IMR-90 (cell line): ENCODE data around the gene KANK3. TPM values are rescaled to one million over a fixed set of nuclear protein-coding genes. Genes with fewer than 3 reads are reported as not detected.
A peak's percentile ranks its signal among the peaks of the same experiment; 100 is the strongest.
"Not testable (repeated sequence)": the region's sequence is repeated elsewhere in the genome, so short reads cannot be mapped to it uniquely, and the experiment has no call there.

Source experiments
- ATAC-seq: fragments of 200-7000 bp; cut with Tn5 transposase; 2 replicates; pipeline ENCODE4 v1.9.1; 2020; ENCODE audit warnings: low read depth, mild to moderate bottlenecking, moderate library complexity
- BruUV-seq: library from RNA; stranded (reverse); fragments of 400-500 nt; replicated peaks from 2 replicates; lab custom pipeline; 2021; lab: Mats Ljungman, UMichigan
- CTCF ChIA-PET: fragments of 300-600 bp; formaldehyde crosslinking; extraction: SDS; loops from one replicate; lab custom pipeline; 2021; ENCODE audit warnings: antibody characterized with exemption; lab: Yijun Ruan, JAX
- POLR2A ChIA-PET: fragments of 300-600 bp; sonication (Branson Sonifier 250); formaldehyde crosslinking; loops from one replicate; lab custom pipeline; 2022; ENCODE audit warnings: antibody characterized with exemption; ENCODE audit not compliant: unreplicated experiment; lab: Charles Lee
- DNase-seq: peaks from one replicate; pipeline ENCODE4 v3.0.0; 2013
- H2AFZ ChIP-seq: replicated peaks from 2 replicates; pipeline ENCODE3; 2013; ENCODE audit warnings: low read length, mild to moderate bottlenecking; ENCODE audit not compliant: poor library complexity
- H2AK5ac ChIP-seq: 2 replicates; pipeline ENCODE4 v1.6.1; 2013; ENCODE audit warnings: low read depth, low read length, inconsistent platforms
- H2AK9ac ChIP-seq: replicated peaks from 2 replicates; pipeline ENCODE3; 2013; ENCODE audit warnings: mild to moderate bottlenecking, low read depth, low read length, moderate library complexity; ENCODE audit not compliant: poor library complexity
- H2BK120ac ChIP-seq: 2 replicates; pipeline ENCODE4 v1.6.1; 2013; ENCODE audit warnings: low read depth, low read length, inconsistent platforms
- H2BK15ac ChIP-seq: 3 replicates; pipeline ENCODE4 v1.6.1; 2013; ENCODE audit warnings: low read depth, low read length, inconsistent platforms
- H2BK20ac ChIP-seq: 2 replicates; pipeline ENCODE4 v1.6.1; 2013; ENCODE audit warnings: low read depth, mild to moderate bottlenecking, inconsistent platforms, low read length, moderate library complexity
- H2BK5ac ChIP-seq: 2 replicates; pipeline ENCODE4 v1.6.1; 2013; ENCODE audit warnings: mild to moderate bottlenecking, low read depth, low read length, inconsistent platforms; ENCODE audit not compliant: poor library complexity, severe bottlenecking
- H3K14ac ChIP-seq: replicated peaks from 2 replicates; pipeline ENCODE4 v1.6.1; 2013; ENCODE audit warnings: low read depth, low read length, inconsistent platforms
- H3K18ac ChIP-seq: 2 replicates; pipeline ENCODE4 v1.6.1; 2013; ENCODE audit warnings: low read depth, low read length, control low read depth
- H3K23ac ChIP-seq: 2 replicates; pipeline ENCODE4 v1.6.1; 2013; ENCODE audit warnings: low read depth, low read length, inconsistent platforms
- H3K27ac ChIP-seq: 2 replicates; pipeline ENCODE4 v1.5.1; 2013; ENCODE audit warnings: mild to moderate bottlenecking, control low read depth, low read length; ENCODE audit not compliant: insufficient read depth
- H3K27me3 ChIP-seq: 2 replicates; pipeline ENCODE4 v1.6.1; 2013; ENCODE audit warnings: low read length; ENCODE audit not compliant: control insufficient read depth, insufficient read depth
- H3K36me3 ChIP-seq: 2 replicates; pipeline ENCODE4 v1.6.1; 2013; ENCODE audit warnings: low read length, mixed read lengths; ENCODE audit not compliant: control insufficient read depth, insufficient read depth
- H3K4ac ChIP-seq: 2 replicates; pipeline ENCODE4 v1.6.1; 2013; ENCODE audit warnings: low read depth, low read length, inconsistent platforms
- H3K4me1 ChIP-seq: 2 replicates; pipeline ENCODE4 v1.6.1; 2013; ENCODE audit warnings: low read length, mixed read lengths; ENCODE audit not compliant: control insufficient read depth, insufficient read depth
- H3K4me2 ChIP-seq: 2 replicates; pipeline ENCODE4 v1.6.1; 2013; ENCODE audit warnings: low read depth, mild to moderate bottlenecking, control low read depth, low read length, moderate library complexity
- H3K4me3 ChIP-seq: 2 replicates; pipeline ENCODE4 v1.5.1; 2013; ENCODE audit warnings: low read depth, mild to moderate bottlenecking, control low read depth, low read length, moderate library complexity; ENCODE audit not compliant: insufficient read depth
- H3K56ac ChIP-seq: 2 replicates; pipeline ENCODE4 v1.6.1; 2013; ENCODE audit warnings: low read length, inconsistent platforms; ENCODE audit not compliant: insufficient read depth; ENCODE audit errors: extremely low read depth
- H3K79me1 ChIP-seq, 2 experiments: 2 replicates each; pipeline ENCODE4 v1.6.1; 2013; ENCODE audit warnings: low read length in 2 of 2, inconsistent platforms in 1 of 2, low read depth in 1 of 2
- H3K9ac ChIP-seq: 2 replicates; pipeline ENCODE4 v1.6.1; 2013; ENCODE audit warnings: low read depth, low read length, control low read depth
- H3K9me1 ChIP-seq: 2 replicates; pipeline ENCODE4 v1.6.1; 2013; ENCODE audit warnings: low read length, inconsistent platforms; ENCODE audit not compliant: insufficient read depth
- H3K9me3 ChIP-seq: 2 replicates; pipeline ENCODE4 v1.6.1; 2013; ENCODE audit warnings: low read length; ENCODE audit not compliant: control insufficient read depth, insufficient read depth
- H4K20me1 ChIP-seq: 2 replicates; pipeline ENCODE4 v1.6.1; 2013; ENCODE audit warnings: low read length, inconsistent platforms; ENCODE audit not compliant: insufficient read depth
- H4K5ac ChIP-seq: 2 replicates; pipeline ENCODE4 v1.6.1; 2013; ENCODE audit warnings: mild to moderate bottlenecking, low read depth, low read length, control low read depth
- H4K8ac ChIP-seq, 2 experiments: 2 replicates each; pipeline ENCODE4 v1.6.1; 2013; ENCODE audit warnings: low read depth in 2 of 2, low read length in 2 of 2, control low read depth in 1 of 2, inconsistent platforms in 1 of 2
- H4K91ac ChIP-seq: 2 replicates; pipeline ENCODE4 v1.6.1; 2013; ENCODE audit warnings: low read depth, low read length, inconsistent platforms; ENCODE audit not compliant: insufficient read depth
- WGBS, 2 experiments: methylation state at CpG; one replicate each; pipeline versions ENCODE4 v1.1.5 to v1.1.7; 2013; ENCODE audit warnings: missing lambda C conversion rate in 2 of 2; ENCODE audit not compliant: insufficient read length in 1 of 2; ENCODE audit errors: extremely low coverage in 2 of 2; 5-methylcytosine and 5-hydroxymethylcytosine counted together
- dilution Hi-C: fragments of 300-500 bp; cut with HindIII; formaldehyde crosslinking; loops from one replicate; pipeline ENCODE4 v1.14.3; 2018; ENCODE audit warnings: low sequenced_read_pairs; ENCODE audit not compliant: unreplicated experiment
- in situ Hi-C: fragments of 300-500 bp; cut with MboI; formaldehyde crosslinking; loops from 3 replicates; pipeline ENCODE4 v1.14.3; 2019; ENCODE audit warnings: low sequenced_read_pairs, inconsistent platforms, mixed read lengths
- intact Hi-C: fragments of 100-400 bp; cut with micrococcal nuclease; formaldehyde crosslinking; loops from 2 replicates; pipeline ENCODE4 v1.10.0; 2022
- microRNA-seq, 2 experiments: library from miRNA; stranded (forward) in 1 of 2; unstranded in 1 of 2; fragments of 10-50 nt in 1 of 2; fragments of <30 nt in 1 of 2; gene quantifications in 1 of 2; microRNA quantifications in 1 of 2; one replicate each; pipeline versions ENCODE3 to v1.1.0; 2013 to 2020; ENCODE audit not compliant: insufficient read depth in 1 of 2, insufficient read length in 1 of 2, unreplicated experiment in 1 of 2
- polyA plus RNA-seq, 3 experiments: library from polyadenylated mRNA; depleted of rRNA; stranded (reverse); fragments of >200 nt; gene quantifications; 2 replicates each; pipeline ENCODE4 v1.2.3, GENCODE V29; 2012; ENCODE audit warnings: low replicate concordance in 1 of 3
- small RNA-seq, 5 experiments: library from RNA; depleted of rRNA; stranded (forward); fragments of <200 nt; gene quantifications; one replicate each; pipeline ENCODE3, GENCODE V24; 2012
- total RNA-seq: library from RNA; depleted of rRNA; stranded (reverse); fragments of >200 nt; gene quantifications from 2 replicates; pipeline ENCODE4 v1.2.3, GENCODE V29; 2012; rRNA removed

KANK3 gene
- total and polyA plus RNA-seq, 2 of the 4 experiments (the other 2 are of a cell fraction) = 0.07 TPM; not detected in 1

DNA sequence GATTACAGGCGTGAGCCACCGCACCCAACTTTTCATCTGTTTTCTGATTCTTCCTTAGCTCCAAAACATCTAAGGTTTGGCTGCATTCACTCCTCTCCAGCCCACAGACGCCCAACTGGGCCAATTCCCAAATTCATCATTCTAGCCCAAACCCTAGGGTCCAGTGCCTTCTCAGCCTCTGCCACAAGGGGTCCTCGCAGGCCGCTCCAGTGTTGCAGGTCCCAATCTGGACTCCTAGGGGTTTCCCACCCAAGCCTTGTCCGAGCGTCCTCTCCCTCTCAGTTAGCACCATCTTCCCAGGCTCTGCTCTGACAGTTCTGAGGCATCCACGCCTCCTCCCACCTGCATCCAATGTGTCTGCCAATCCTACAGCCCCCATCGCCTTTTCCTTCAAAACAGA is 66.6 kb downstream of the KANK3 start:
- H3K9me1 ChIP-seq, H2BK15ac ChIP-seq, H3K4ac ChIP-seq, H4K91ac ChIP-seq, H3K9ac ChIP-seq, H3K4me1 ChIP-seq, H3K23ac ChIP-seq, H2AK9ac ChIP-seq, H2BK120ac ChIP-seq, H2AFZ ChIP-seq, H3K14ac ChIP-seq, H3K79me1 ChIP-seq, H4K20me1 ChIP-seq, H2BK5ac ChIP-seq, H3K27me3 ChIP-seq, H3K27ac ChIP-seq, H4K8ac ChIP-seq, dilution Hi-C loops, H3K36me3 ChIP-seq, H3K18ac ChIP-seq, BruUV-seq, H3K56ac ChIP-seq, H2AK5ac ChIP-seq, in situ Hi-C loops, H3K4me2 ChIP-seq, H4K5ac ChIP-seq, H3K4me3 ChIP-seq, intact Hi-C loops, CTCF ChIA-PET, H3K9me3 ChIP-seq, POLR2A ChIA-PET, DNase-seq, H2BK20ac ChIP-seq: not testable (repeated sequence)
- no CpG with 5 or more reads among the region's 9 CpGs for WGBS, 2 experiments
- ATAC-seq = peak; percentile 90

Small RNA genes within 50 kb of the gene (microRNA-seq; reads per million reads assigned to microRNA genes)
- 1.1 to 4.1 reads per million in 2 experiments for gene MIR4999

Small RNA genes within 50 kb of the gene (small RNA-seq; reads per million reads assigned to genes)
- 0 to 10.8 (median 1.2) reads per million in 5 experiments for gene MIR4999

Other genes with a start within 250 kb of the KANK3 start
- not detected in 2 replicates for gene FBN3, start 193.7 kb downstream of the KANK3 start, total RNA-seq
- not detected in 2 replicates for gene FBN3, start 193.7 kb downstream of the KANK3 start, polyA plus RNA-seq (2012; rRNA removed)
- 3.2 and 3.9 TPM in 2 replicates for gene CERS4, start 133.9 kb downstream of the KANK3 start, total RNA-seq
- 5.5 and 5.7 TPM in 2 replicates for gene CERS4, start 133.9 kb downstream of the KANK3 start, polyA plus RNA-seq (2012; rRNA removed)
- 13.3 and 15.8 TPM in 2 replicates for gene CD320, start 34.9 kb downstream of the KANK3 start, total RNA-seq
- gene CD320, start 34.9 kb downstream of the KANK3 start, polyA plus RNA-seq (2012; rRNA removed) = 78.5 and 101 TPM in 2 replicates
- gene NDUFA7, start 21.9 kb downstream of the KANK3 start, total RNA-seq = 15.8 and 20.6 TPM in 2 replicates
- 50.7 and 67.9 TPM in 2 replicates for gene NDUFA7, start 21.9 kb downstream of the KANK3 start, polyA plus RNA-seq (2012; rRNA removed)
- gene RPS28, start 21.8 kb downstream of the KANK3 start, total RNA-seq = 104 and 143 TPM in 2 replicates
- 643 and 742 TPM in 2 replicates for gene RPS28, start 21.8 kb downstream of the KANK3 start, polyA plus RNA-seq (2012; rRNA removed)
- 1.4 and 1.9 TPM in 2 replicates for gene ANGPTL4, start 20.9 kb upstream of the KANK3 start, total RNA-seq
- gene ANGPTL4, start 20.9 kb upstream of the KANK3 start, polyA plus RNA-seq (2012; rRNA removed) = 19.1 and 21.5 TPM in 2 replicates
- 8.2 and 12.2 TPM in 2 replicates for gene RAB11B, start 47.1 kb upstream of the KANK3 start, total RNA-seq
- 117 and 120 TPM in 2 replicates for gene RAB11B, start 47.1 kb upstream of the KANK3 start, polyA plus RNA-seq (2012; rRNA removed)
- gene MARCHF2, start 70.0 kb upstream of the KANK3 start, total RNA-seq = 48.6 and 58.8 TPM in 2 replicates
- gene MARCHF2, start 70.0 kb upstream of the KANK3 start, polyA plus RNA-seq (2012; rRNA removed) = 33.8 and 39.1 TPM in 2 replicates
- gene HNRNPM, start 101.7 kb upstream of the KANK3 start, total RNA-seq = 75.6 and 90.5 TPM in 2 replicates
- 197 and 249 TPM in 2 replicates for gene HNRNPM, start 101.7 kb upstream of the KANK3 start, polyA plus RNA-seq (2012; rRNA removed)
- not detected in 2 replicates for gene PRAM1, start 159.4 kb upstream of the KANK3 start, total RNA-seq
- gene PRAM1, start 159.4 kb upstream of the KANK3 start, polyA plus RNA-seq (2012; rRNA removed) = 0.09 TPM in 2 replicates
- gene ZNF414, start 170.9 kb upstream of the KANK3 start, total RNA-seq = 1.1 and 3.2 TPM in 2 replicates
- 14.2 and 20.8 TPM in 2 replicates for gene ZNF414, start 170.9 kb upstream of the KANK3 start, polyA plus RNA-seq (2012; rRNA removed)
- gene MYO1F, start 234.2 kb upstream of the KANK3 start, total RNA-seq = under 0.01 and 0.18 TPM in 2 replicates
- 0.14 TPM in 2 replicates for gene MYO1F, start 234.2 kb upstream of the KANK3 start, polyA plus RNA-seq (2012; rRNA removed)